Omental fat pad (tissue), 4 donors: ENCODE measurements around the gene CC2D2A. TPM values are rescaled to one million over a fixed set of nuclear protein-coding genes. Genes with fewer than 3 reads are reported as not detected.

Experiments
- ATAC-seq: fragments of 150-250 bp; one replicate; pipeline ENCODE4 v1.9.1; 2016; ENCODE audit warnings: mild to moderate bottlenecking, moderate library complexity; ENCODE audit not compliant: low FRiP score
- DNase-seq: peaks from one replicate; pipeline ENCODE4 v3.0.0-alpha.2; 2019; ENCODE audit warnings: low spot score
- total RNA-seq, 4 donors: library from RNA; depleted of rRNA; stranded (reverse); fragments of >200 nt; gene quantifications; one replicate each; pipeline ENCODE4 v1.1.0, GENCODE V29; 2016
- TF ChIP-seq, protein P1 (sequence below), 3 donors: fragments of 450-650 bp; IDR thresholded peaks; one replicate each; pipeline ENCODE4 v1.5.1; 2016 to 2017; ENCODE audit warnings: antibody characterized with exemption in 3 of 3, mild to moderate bottlenecking in 3 of 3, moderate library complexity in 2 of 3

CC2D2A gene
- total RNA-seq, 4 donors from 2014 or later: 9.6 to 25.2 (median 11.9) TPM

DNA sequence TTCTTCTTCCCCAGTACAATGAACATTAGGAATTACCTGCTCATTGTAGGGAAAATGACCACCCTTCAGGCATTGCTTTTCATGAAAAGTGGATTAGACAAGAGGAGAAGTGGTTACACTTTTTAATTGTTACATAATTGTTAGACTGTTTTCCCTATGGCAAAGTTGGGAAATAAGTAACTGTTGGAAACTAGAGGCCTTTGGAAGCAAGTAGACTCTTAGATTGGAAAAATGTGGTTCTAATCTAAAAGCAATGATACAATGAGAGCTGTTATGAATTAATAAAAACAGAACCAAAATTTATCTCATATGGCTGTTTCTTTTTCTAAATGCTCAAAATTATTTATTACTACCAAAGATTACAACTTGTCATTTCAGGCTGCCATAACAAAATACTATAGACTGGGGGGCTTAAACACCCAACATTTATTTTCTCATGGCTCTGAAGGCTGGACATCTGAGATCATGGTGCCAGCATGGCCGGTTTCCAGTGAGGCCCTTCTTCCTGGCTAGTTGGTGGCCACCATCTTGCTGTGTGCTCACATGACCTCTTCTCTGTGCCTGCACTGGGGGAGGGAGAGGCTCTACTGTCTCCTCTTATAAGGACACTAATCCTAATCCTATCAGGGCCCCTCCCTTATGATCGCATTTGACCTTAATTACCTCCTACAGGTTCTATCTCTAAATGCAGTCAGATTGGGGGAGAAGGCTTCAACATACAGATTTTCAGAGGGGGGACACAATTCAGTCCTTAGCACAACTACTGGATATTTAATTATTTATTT lies 12.5 kb downstream of the CC2D2A start:
- DNase-seq (no peak), ATAC-seq (no peak)
- TF ChIP-seq, protein P1, sequence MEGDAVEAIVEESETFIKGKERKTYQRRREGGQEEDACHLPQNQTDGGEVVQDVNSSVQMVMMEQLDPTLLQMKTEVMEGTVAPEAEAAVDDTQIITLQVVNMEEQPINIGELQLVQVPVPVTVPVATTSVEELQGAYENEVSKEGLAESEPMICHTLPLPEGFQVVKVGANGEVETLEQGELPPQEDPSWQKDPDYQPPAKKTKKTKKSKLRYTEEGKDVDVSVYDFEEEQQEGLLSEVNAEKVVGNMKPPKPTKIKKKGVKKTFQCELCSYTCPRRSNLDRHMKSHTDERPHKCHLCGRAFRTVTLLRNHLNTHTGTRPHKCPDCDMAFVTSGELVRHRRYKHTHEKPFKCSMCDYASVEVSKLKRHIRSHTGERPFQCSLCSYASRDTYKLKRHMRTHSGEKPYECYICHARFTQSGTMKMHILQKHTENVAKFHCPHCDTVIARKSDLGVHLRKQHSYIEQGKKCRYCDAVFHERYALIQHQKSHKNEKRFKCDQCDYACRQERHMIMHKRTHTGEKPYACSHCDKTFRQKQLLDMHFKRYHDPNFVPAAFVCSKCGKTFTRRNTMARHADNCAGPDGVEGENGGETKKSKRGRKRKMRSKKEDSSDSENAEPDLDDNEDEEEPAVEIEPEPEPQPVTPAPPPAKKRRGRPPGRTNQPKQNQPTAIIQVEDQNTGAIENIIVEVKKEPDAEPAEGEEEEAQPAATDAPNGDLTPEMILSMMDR (IDR thresholded peaks at IDR 0.05): no peak

- ATAC-seq: no peak
- TF ChIP-seq, protein P1 (IDR thresholded peaks at IDR 0.05): no peak
- no peak for DNase-seq
Observed at GRCh38 chr4:15482842-15483241, 13.2 kb downstream of the CC2D2A start.

- ATAC-seq (no peak), DNase-seq (no peak)
- TF ChIP-seq, protein P1 (IDR thresholded peaks at IDR 0.05): no peak
Observed at GRCh38 chr4:15488136-15488535, 18.5 kb downstream of the CC2D2A start.

- DNase-seq (no peak), ATAC-seq (no peak)
- TF ChIP-seq, protein P1 (IDR thresholded peaks at IDR 0.05): no peak
Observed at GRCh38 chr4:15488658-15489470, 19.2 kb downstream of the CC2D2A start.

GRCh38 chr4:15489551-15489950 lies 19.9 kb downstream of the CC2D2A start:
- ATAC-seq (no peak), DNase-seq (no peak)
- TF ChIP-seq, protein P1 (IDR thresholded peaks at IDR 0.05): no peak

DNA sequence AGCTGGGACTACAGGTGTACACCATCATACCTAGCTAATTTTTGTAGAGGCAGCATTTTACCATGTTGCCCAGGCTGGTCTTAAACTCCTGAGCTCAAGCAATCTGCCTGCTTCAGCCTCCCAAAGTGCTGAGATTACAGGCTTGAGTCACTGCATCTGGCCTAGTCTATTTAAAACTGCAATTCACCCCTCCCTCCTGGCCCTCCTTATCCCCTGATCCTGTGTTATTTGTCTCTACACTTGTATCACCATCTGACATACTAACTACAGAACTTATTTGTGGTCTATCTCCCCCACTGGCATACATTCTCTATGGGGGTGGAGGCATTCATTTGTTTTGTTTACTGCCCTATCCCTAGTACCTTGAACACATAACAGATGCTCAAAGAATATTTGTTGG lies 23.7 kb downstream of the CC2D2A start:
- ATAC-seq: no peak
- DNase-seq: no peak
- TF ChIP-seq, protein P1 (IDR thresholded peaks at IDR 0.05): no peak
